SK-N-MC (cell line): Measurements from ENCODE around the gene ASPSCR1.

ENCODE experiments used
- DNase-seq: peaks from one replicate; pipeline ENCODE4 v3.0.0-alpha.2; 2011; ENCODE audit warnings: low read depth, low spot score
- H3K27ac ChIP-seq: fragments of 200-600 bp; sonication (generic); 2 replicates; pipeline ENCODE4 v1.5.1; 2016; ENCODE audit warnings: mixed run types
- H3K36me3 ChIP-seq: fragments of 200-600 bp; sonication (generic); 2 replicates; pipeline ENCODE4 v1.6.1; 2017; ENCODE audit warnings: antibody characterized with exemption, low read length, mixed read lengths; ENCODE audit not compliant: insufficient read depth
- H3K4me3 ChIP-seq: fragments of 200-600 bp; sonication (generic); 2 replicates; pipeline ENCODE4 v1.5.1; 2016
- H3K9ac ChIP-seq: fragments of 200-600 bp; sonication (generic); 2 replicates; pipeline ENCODE4 v1.8.0; 2017; ENCODE audit warnings: mixed run types, mixed read lengths; ENCODE audit not compliant: insufficient read length
- H3K9me3 ChIP-seq: fragments of 200-600 bp; sonication (generic); 2 replicates; pipeline ENCODE4 v1.6.1; 2017; ENCODE audit warnings: low read depth, mild to moderate bottlenecking, antibody characterized with exemption, low read length, moderate library complexity, mixed read lengths
- EZH2 ChIP-seq: fragments of 200-600 bp; sonication (generic); IDR thresholded peaks from one replicate; pipeline ENCODE4 v1.6.1; 2017; ENCODE audit warnings: antibody characterized with exemption
- FOXP2 ChIP-seq: optimal IDR thresholded peaks from 2 replicates; pipeline ENCODE3; 2011; ENCODE audit warnings: mild to moderate bottlenecking, moderate library complexity; ENCODE audit not compliant: insufficient read depth; ENCODE audit errors: extremely low read length, control extremely low read depth
- POLR2AphosphoS5 ChIP-seq: IDR thresholded peaks from 2 replicates; pipeline ENCODE4 v1.6.1; 2012; ENCODE audit warnings: mild to moderate bottlenecking, low read depth, low read length, borderline replicate concordance

The ASPSCR1 gene

DNA sequence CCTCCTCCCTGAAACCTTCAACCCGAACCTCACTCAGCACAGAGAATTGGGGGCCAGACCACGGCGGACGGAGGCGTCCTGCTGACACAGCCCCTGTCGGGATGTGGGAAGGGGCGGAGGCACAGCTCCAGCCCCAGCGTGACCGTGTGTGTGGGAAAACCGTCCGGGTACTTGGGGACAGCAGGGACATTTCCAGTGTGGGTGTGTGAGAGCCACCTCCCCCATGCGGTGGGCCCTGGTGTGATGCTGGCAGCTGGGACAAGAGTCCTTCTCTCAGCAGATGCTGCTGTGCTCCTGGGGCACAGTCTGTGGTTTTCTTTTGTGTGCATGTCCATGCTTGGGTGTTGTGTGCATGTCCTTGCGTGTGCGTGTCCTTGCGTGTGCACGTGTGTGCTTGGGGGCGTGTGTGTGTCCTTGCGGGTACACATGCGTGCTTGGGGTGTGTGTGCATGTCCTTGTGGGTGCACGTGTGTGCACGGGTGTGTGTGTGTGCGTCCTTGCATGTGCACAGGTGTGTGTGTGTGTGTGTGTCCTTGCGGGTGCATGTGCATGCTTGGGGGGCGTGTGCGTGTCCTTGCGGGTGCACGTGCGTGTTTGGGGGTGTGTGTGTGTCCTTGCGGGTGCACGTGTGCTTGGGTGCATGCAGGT, 28.4 kb downstream of the ASPSCR1 start:
- H3K9me3 ChIP-seq = no peaks in the 10 kb centered on the region
- TF ChIP-seq POLR2AphosphoS5 (no peak), EZH2 (no peak), FOXP2 (no peak)
- H3K9ac ChIP-seq = no peak overlapping the region
- H3K36me3 ChIP-seq = no peaks in the 10 kb centered on the region
- DNase-seq = no peak
- no peak overlapping the region for H3K27ac ChIP-seq
- H3K4me3 ChIP-seq = no peak overlapping the region

DNA sequence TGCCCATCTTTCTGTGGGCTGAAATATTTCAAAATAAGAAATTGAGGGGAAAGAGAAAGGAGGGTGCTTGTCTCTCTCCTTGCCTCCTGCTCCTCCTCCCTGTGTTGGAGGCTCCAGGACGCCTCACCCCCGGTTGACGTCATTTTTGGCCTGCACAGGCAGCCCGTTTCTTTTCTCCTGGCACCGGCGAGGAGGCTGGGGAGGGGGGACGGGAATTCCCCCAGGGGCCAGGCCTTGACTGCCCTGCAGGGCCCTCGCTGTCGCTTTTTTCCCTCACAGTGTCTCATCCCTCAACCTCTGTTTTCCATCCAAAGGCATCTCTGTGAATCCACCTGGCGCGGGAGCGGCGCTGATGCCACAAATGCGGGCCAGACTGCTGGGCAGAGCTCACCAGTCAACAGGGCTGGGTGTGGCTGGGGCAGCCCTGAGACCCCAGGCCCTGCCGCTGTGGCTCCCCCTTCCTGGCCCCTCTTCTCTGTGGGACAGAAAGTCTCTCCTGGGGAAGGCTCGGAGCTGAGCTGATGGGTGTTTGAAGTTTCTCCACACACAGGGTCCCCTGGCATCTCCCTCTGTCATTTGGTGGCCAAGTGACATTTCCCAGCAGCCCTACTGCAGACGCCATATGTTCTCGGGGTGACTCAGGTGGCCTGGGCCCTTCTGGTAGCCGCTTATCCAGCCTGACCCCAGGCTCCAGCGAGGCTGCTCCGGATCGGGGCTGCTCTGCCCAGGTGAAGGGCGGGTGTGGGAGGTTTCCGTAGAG, 29.2 kb downstream of the ASPSCR1 start:
- TF ChIP-seq EZH2 (no peak), FOXP2 (no peak), POLR2AphosphoS5 (no peak)
- H3K27ac ChIP-seq = 0 out of 2 replicates have a peak overlapping the region, but pooled peaks have one; percentile 25
- no peaks in the 10 kb centered on the region for H3K9me3 ChIP-seq
- no peak for DNase-seq
- H3K4me3 ChIP-seq = no peak overlapping the region
- no peaks in the 10 kb centered on the region for H3K36me3 ChIP-seq
- no peak overlapping the region for H3K9ac ChIP-seq

DNA sequence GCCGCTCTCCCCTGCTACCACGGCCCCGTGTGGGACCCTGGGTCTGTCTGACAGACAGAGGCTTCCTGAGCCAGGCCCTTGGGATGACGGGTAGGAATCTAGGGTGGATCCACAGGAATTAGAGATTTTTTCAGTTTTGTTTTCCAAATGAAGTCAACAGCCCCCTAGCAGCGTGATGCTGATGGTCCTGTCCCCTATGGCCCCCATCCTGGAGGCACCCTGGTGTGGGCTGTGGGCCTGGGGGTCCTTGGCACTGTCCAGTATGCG, 29.7 kb downstream of the ASPSCR1 start:
- DNase-seq = no peak
- no peak overlapping the region for H3K9ac ChIP-seq
- no peak overlapping the region for H3K27ac ChIP-seq
- H3K9me3 ChIP-seq = no peaks in the 10 kb centered on the region
- H3K4me3 ChIP-seq = no peak overlapping the region
- H3K36me3 ChIP-seq = no peaks in the 10 kb centered on the region
- no peak for TF ChIP-seq EZH2
- TF ChIP-seq FOXP2 = no peak
- no peak for TF ChIP-seq POLR2AphosphoS5

DNA sequence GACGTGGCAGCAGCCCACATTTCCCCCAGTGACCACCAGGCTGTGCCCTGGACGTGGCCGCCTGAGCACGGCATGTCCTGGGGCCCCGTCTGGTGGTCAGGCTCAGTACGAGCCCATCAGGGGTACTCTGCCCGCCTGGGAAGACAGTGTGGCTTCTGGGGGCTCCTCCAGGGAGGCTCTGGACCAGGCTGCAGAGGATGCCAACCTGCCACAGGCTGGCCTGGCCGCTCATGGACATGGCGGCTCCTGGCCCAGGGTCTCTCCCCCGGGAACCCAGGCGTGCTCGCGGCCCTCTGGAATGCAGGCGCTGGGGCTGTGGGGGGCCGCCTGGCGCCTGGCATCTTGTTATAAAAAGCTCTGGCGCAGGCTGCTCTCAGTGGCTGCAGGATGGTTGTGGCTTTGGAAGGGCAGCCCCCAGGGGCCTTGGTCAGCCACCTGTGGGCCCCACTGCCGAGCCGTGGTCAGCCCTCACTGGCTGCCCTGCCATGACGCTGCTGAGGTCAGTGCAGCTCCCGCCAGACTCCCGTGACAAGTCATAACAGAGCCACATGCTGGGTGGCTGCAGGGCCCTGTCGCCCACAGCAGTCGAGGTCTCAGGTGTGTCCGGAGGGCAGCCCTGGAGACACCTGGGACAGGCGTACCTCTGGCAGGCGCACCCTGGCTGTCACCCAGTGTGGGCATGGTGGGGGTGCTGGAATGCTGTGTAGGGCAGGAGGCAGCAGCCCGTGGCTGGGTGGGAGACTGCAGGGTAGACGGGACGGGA, 30.2 kb downstream of the ASPSCR1 start:
- no peak for DNase-seq
- Histone ChIP-seq H3K9ac (no peak overlapping the region), H3K9me3 (no peaks in the 10 kb centered on the region), H3K27ac (no peak overlapping the region), H3K4me3 (no peak overlapping the region), H3K36me3 (no peaks in the 10 kb centered on the region)
- TF ChIP-seq EZH2 = no peak
- TF ChIP-seq POLR2AphosphoS5 = no peak
- no peak for TF ChIP-seq FOXP2

DNA sequence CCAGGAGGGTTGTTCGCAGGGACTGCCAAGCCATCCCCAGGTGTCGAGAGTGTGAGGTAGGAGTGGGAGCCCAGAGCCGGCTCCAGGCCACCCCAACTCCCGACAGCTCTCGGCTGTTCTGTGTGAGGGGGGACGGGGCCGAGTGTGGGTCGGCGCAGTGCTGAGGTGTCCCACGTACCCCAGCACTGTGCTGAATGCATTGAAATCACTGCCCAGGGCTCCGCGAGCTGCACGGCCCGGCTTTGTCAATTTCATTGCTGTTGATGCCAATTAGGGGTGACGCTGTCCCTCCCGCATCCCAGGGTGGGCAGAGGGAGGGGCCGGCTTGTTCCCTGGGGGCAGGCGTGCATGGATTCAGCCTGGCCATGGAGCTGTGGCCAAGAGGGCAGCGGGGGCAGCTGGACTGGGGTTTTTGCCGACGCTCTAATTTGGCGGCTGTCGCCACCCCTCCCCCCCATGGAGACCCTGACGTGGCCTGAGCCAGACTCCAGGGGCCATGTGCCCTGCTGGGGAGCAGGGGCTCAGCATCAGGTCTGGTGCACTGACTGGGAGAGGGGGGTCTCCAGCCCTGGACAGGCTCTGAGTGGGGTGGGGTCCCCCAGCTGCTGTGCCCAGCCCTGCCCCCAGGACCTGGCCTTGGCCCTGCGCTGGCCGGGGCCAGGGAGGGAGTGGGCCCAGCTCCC, 31.0 kb downstream of the ASPSCR1 start:
- no peak for DNase-seq
- Histone ChIP-seq H3K4me3 (no peak overlapping the region), H3K36me3 (no peaks in the 10 kb centered on the region), H3K9me3 (no peaks in the 10 kb centered on the region), H3K9ac (no peak overlapping the region), H3K27ac (no peak overlapping the region)
- no peak for TF ChIP-seq EZH2
- no peak for TF ChIP-seq POLR2AphosphoS5
- TF ChIP-seq FOXP2 = no peak

DNA sequence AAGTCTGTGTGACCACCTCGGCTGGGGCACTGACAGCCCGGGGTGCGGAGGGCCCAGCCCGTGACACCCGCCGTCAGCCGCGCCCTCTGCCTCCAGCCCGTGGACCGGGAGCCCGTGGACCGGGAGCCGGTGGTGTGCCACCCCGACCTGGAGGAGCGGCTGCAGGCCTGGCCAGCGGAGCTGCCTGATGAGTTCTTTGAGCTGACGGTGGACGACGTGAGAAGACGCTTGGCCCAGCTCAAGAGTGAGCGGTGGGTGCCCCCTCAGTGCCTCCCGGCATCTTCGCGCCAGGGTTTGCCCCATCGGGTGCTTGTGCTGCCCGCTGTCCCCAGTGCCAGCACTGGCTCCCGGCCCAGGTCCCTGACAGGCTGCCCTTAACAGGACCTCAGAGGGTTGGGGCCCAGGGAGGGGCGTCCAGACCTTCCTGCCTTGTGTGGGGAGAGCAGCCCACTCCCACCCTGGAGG, 31.5 kb downstream of the ASPSCR1 start:
- no peak overlapping the region for H3K27ac ChIP-seq
- TF ChIP-seq FOXP2 (no peak), POLR2AphosphoS5 (no peak), EZH2 (no peak)
- no peak overlapping the region for H3K4me3 ChIP-seq
- no peak overlapping the region for H3K9ac ChIP-seq
- DNase-seq = no peak
- H3K9me3 ChIP-seq = no peaks in the 10 kb centered on the region
- no peaks in the 10 kb centered on the region for H3K36me3 ChIP-seq

DNA sequence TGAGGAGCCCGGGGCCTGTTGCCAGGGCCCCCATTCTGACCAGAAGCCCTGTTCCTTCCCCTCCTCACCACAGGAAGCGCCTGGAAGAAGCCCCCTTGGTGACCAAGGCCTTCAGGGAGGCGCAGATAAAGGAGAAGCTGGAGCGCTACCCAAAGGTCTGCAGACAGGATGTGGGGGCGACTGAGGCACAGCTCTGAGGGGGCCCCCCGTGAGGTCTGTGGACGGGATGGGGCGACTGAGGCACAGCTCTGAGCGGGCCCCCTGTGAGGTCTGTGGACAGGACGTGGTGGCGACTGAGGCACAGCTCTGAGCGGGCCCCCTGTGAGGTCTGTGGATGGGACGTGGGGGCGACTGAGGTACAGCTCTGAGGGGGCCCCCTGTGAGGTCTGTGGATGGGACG, 32.0 kb downstream of the ASPSCR1 start:
- Histone ChIP-seq H3K9me3 (no peaks in the 10 kb centered on the region), H3K4me3 (no peak overlapping the region), H3K27ac (no peak overlapping the region), H3K36me3 (no peaks in the 10 kb centered on the region), H3K9ac (no peak overlapping the region)
- DNase-seq = no peak
- TF ChIP-seq POLR2AphosphoS5 (no peak), FOXP2 (no peak), EZH2 (no peak)
